Right ventricle myocardium superior (tissue), 1 donor: Measurements from ENCODE around the gene N4BP2. TPM values are rescaled to one million over a fixed set of nuclear protein-coding genes. Genes with fewer than 3 reads are reported as not detected.
"Not testable (repeated sequence)": the region's sequence is repeated elsewhere in the genome, so short reads cannot be mapped to it uniquely, and the experiment has no call there.

Experiments
- ATAC-seq: fragments of 200-7000 bp; cut with Tn5 transposase; one replicate; pipeline ENCODE4 v1.9.1; 2020; ENCODE audit warnings: mild to moderate bottlenecking; ENCODE audit not compliant: poor library complexity
- DNase-seq: peaks from one replicate; pipeline ENCODE4 v3.0.0-alpha.2; 2020
- intact Hi-C: fragments of 100-400 bp; cut with DNase I; formaldehyde crosslinking; loops from one replicate; pipeline ENCODE4 v1.11.2; 2022
- long read RNA-seq: library from polyadenylated mRNA; unstranded; transcript quantifications from one replicate; pipeline ENCODE4 v2.0.0, GENCODE V29; 2021
- total RNA-seq: library from RNA; stranded (reverse); fragmentation: NEBNext Ultra II Directional; extraction: Animal tissue kit (Norgen Biotek cat#: 25700); gene quantifications from one replicate; pipeline ENCODE4 v1.2.1, GENCODE V29; 2021
- donor health status: DM: no; HTN: yes; CAD: no; lungs with severe emphysema.

Gene N4BP2
- 3.9 TPM for total RNA-seq
- long read RNA-seq, partial matches to known transcripts, result 1 of 1 reads
- long read RNA-seq, other reads (novel, unspliced or antisense), result 0 of 1 reads

DNA sequence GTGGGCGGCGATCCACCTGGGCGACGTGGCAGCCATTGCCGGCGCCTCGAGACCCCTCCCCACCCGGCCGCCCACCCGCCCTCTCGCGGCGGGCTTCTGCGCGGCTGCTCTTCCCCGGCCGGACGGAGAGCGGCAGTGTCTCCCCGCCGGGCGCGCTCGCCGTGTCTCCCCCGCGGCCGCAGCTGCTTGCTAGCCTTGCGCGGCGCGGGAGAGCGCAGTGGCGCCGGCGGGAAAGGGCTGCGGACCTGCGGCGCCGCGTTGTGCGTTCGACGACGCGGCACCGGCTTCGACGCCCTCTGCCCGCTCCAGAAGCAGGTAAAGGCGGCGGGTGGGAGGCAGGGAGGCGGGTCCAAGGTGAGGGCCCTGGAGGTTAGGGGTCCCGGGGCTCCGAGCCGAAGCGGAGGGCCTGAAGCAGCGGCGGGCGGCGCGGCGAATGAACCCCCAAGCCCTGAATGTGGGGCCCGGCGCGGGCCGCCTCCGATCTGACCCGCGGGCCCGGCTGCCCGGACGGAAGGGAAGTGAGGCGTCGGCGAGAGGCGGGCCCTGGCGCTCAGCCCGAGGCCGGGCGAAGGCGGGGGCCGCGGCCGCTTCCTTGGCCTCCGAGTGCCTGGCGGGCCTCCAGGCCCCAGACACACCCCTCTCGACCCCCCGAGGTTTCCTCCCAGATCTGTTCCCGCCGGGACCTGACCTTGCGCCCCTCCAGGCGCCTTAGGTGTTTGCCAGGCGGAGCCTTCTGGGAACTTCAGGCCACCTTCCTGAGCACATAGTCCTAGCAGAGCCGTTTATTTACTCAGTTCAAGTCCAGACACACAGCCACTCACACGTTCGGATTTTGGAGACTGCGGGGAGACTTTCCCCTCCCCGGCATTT lies at the start of gene N4BP2:
Gene N4BP2, plus strand, starts transcription at position 135 of the 870 bp plus-strand sequence. CDS start 40,491 bp downstream, outside the sequence.
- intact Hi-C loops, result loop anchor here (5.0 kb wide), 1 partner anchor 80 kb away; the partner anchor contains the start of gene PDS5A
- peak; percentile 88 for ATAC-seq
- peak; percentile 92 for DNase-seq

DNA sequence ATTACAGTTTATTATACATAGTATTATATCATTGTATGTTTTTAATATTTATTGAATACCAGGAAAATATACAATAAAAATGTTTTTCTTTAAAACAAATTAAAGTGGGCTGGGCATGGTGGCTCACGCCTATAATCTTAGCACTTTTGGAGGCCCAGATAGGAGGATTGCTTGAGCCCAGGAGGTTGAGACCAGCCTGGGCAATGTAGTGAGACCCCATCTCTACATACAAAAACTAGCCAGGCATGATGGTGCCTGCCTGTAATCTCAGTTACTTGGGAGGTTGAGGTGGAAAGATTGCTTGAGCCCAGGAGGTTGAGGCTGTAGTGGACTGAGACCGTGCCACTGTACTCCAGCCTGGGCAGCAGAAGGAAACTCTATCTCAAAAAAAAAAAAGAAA lies 40.6 kb upstream of the N4BP2 start:
- ATAC-seq (no peak), DNase-seq (no peak)
- intact Hi-C loops, result no loop called here

DNA sequence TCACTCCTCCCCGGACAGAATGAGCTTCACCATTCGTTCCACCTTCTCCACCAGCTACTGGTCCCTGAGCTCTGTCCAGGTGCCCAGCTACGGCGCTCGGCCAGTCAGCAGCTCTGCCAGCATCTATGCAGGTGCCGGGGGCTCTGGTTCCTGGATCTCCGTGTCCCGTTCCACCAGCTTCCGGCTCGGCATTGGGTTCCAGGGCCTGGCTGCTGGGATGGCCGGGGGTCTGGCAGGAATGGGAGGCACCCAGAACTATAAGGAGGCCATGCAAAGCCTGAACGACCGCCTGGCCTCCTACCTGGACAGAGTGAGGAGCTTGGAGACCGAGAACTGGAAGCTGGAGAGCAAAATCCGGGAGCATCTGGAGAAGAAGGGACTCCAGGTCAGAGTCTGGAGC lies 36.4 kb upstream of the N4BP2 start:
- DNase-seq (no peak), ATAC-seq (no peak)
- intact Hi-C loops, result no loop called here

GRCh38 chr4:40021116-40021515 lies 35.5 kb upstream of the N4BP2 start:
- intact Hi-C loops, DNase-seq, ATAC-seq: not testable (repeated sequence)

DNA sequence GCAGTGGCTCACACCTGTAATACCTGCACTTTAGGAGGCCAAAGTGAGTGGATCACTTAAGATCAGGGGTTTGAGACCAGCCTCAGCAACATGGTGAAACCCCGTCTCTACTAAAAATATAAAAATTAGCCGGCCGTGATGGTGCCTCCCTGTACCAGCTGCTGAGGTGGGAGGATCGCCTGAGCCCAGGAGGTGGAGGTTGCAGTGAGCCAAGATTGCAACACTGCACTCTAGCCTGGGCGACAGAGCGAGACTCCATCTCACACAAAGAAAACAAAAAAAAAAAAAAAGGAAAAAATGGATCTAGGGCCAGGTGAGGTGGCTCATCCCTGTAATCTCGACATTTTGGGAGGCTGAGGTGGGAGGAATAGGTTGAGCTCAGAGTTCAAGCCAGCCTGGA lies 32.6 kb upstream of the N4BP2 start:
- DNase-seq, ATAC-seq, intact Hi-C loops: not testable (repeated sequence)

DNA sequence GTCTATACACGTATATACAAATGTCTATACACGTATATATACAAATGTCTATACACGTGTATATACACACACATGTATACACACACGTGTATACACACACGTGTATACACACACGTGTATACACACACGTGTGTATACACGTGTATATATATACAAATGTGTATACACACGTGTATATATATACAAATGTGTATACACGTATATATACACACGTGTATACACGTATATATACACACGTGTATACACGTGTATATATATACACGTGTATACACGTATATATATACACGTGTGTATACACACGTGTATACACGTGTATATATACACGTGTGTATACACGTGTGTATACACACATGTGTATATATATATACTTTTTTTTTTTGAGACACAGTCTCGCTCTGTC lies 23.9 kb upstream of the N4BP2 start:
- no peak for ATAC-seq

DNA sequence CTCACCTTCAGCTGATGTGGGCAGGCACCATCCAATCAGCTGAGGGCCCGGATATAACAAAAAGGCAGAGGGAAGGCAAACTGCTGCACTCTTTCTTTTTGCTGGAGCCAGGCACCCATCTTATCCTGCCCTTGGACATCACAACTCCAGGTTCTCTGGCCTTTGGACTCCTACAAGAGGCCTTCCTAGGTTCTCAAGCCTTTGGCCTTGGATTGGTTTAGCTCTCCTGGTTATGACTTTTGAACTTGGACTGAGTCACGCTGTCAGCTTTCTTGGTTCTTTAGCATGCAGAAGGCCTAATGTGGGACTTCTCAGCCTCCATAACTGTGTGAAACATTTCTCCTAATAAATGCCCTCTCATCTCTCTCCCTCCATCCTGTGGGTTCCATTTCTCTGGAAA lies 23.0 kb upstream of the N4BP2 start:
- no peak for ATAC-seq
- DNase-seq, result no peak
- intact Hi-C loops, result no loop called here

More for the DNA sequence above, 23.9 kb upstream of the N4BP2 start:
- DNase-seq, result no peak
- intact Hi-C loops, result no loop called here

DNA sequence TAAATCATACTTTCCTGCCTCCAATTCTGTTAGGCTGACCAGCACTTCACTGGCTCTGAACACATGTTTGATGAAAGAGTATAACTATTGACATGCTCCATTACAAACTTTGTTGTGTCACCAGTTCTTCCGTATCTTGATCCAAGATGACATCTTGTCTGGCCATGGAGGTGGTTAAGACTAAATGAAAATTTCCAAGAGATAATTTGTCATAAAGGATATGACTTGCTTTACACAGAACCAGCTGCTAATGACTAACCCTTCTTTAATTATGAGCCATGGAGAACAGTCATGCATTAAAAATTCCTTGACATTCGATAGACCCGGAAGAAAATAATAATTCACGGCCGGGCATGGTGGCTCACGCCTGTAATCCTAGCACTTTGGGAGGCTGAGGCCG lies 17.7 kb upstream of the N4BP2 start:
- intact Hi-C loops, result no loop called here
- no peak for ATAC-seq
- DNase-seq, result no peak

GRCh38 chr4:40040908-40041307 lies 15.7 kb upstream of the N4BP2 start:
- no peak for ATAC-seq

DNA sequence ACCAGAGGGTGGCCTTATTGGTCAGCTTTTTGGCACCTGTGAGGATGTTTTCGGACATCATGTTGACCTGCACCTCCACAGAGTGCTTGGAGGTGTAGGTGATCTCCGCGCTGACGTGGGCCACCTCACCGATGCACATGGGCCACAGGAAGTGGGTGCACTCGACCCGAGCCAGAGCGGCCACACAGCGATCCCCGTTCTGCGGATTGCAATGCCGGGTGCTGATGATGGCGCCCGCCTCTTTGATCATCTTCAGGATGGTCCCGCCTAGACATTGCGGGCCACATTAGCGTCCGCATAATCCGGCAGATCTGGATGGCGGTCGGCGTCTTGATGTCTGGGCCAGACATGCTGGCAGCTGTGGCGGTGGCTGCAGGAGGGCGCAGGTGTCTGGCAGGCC lies 12.9 kb upstream of the N4BP2 start:
- DNase-seq, result no peak
- intact Hi-C loops, result no loop called here
- no peak for ATAC-seq

More at GRCh38 chr4:40040908-40041307, 15.7 kb upstream of the N4BP2 start:
- intact Hi-C loops, result no loop called here
- no peak for DNase-seq

GRCh38 chr4:40046311-40046980 lies 10.2 kb upstream of the N4BP2 start:
- ATAC-seq, result peak; percentile 64
- DNase-seq, result no peak
- intact Hi-C loops, result no loop called here

DNA sequence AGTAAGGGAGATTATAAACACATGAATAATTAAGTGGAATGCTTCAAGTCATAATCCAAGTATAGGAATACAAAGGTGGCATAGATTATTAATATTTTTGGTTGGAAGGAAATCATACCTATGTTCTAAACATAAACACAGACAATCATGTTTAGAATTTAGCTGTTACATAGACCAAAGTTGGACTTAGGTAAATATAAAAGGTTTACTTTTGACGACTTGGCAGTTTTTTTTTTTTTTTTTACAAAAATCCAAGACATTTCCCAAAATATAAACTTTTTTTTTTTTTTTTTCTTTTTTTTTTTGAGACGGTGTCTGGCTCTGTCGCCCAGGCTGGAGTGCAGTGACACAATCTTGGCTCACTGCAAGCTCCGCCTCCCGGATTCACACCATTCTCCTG lies 3.5 kb upstream of the N4BP2 start:
- ATAC-seq (no peak), DNase-seq (no peak)
- intact Hi-C loops, result no loop called here

- ATAC-seq (no peak), DNase-seq (no peak)
- intact Hi-C loops, result loop anchor here (5.0 kb wide), 1 partner anchor 78 kb away; the partner anchor contains the start of gene PDS5A
Observed at GRCh38 chr4:40055511-40055862, 1.2 kb upstream of the N4BP2 start.

DNA sequence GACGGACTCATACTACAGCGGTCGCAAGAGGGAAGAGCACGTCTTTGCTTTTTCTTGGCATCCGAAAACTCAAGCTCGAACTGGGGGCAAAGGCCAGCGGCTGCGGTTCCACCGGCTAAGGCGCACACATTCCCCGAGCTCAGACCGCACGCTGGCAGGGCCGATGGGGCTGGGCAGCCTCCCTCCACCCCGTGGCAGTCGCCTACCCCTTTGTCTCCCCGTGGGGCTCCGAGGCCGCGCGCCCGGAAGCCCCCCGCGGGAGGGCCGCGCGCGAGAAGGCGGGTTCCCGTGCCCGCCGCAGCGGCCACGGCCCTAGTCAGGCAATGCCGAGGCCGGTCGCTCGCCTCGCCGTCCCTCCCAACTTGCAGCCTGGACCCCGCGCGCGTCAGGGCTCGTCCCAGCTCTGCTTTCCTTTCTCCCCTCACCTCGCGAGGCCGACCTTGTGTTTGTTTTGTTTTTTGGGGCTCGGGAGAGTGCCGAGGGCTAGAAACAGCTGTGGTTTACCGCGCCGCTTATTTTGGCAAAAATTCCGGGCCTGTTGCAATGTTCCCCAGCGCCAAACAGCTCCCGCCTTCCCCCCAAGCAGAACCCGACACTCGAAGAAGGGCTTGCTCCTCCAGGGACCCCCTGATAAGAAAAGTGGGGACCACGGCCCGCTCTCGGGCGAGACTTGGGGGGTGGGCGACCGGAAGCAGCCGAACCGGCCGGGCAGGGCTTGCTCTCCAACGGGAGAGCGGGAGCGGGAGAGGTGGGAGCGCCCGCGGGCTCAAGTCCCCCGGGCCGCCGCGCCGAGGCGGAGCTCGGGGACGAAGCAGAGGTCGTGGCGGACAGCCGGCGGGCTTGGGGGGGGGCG lies 561 bp upstream of the N4BP2 start:
- ATAC-seq, result peak; percentile 57
- peak; percentile 80 for DNase-seq
- intact Hi-C loops, result loop anchor here (5.0 kb wide), 1 partner anchor 79 kb away; the partner anchor contains the start of gene PDS5A

- DNase-seq, result peak; percentile 51
- peak; percentile 75 for ATAC-seq
- intact Hi-C loops, result loop anchor here (5.0 kb wide), 1 partner anchor 80 kb away; the partner anchor contains the start of gene PDS5A
Observed at GRCh38 chr4:40057586-40058091, 989 bp downstream of the N4BP2 start.

DNA sequence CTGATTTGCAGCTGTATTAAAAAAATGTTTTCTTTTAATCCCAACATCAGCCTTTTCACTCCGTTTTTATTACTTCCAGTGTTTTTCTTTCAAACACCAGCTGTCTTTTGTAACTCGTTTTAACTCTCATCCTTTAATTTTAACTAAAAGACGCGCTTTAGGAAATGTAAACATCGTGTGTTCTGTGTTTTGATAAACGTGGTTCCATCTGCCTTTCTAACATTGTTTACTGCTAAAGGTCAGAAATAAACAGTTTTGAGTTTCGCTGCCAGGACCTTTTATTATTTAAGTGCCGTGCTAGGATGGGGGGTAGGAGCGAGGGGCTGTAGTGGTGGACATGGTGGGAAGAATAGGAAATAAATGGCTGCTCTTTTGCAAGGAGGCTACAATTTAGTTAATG lies 1.5 kb downstream of the N4BP2 start:
- no peak for DNase-seq
- ATAC-seq, result no peak
- intact Hi-C loops, result loop anchor here (5.0 kb wide), 1 partner anchor 81 kb away; the partner anchor contains the start of gene PDS5A

- no peak for DNase-seq
- intact Hi-C loops, result loop anchor here (5.0 kb wide), 1 partner anchor 82 kb away; the partner anchor contains the start of gene PDS5A
- ATAC-seq, result no peak
Observed at GRCh38 chr4:40058854-40059253, 2.2 kb downstream of the N4BP2 start.

DNA sequence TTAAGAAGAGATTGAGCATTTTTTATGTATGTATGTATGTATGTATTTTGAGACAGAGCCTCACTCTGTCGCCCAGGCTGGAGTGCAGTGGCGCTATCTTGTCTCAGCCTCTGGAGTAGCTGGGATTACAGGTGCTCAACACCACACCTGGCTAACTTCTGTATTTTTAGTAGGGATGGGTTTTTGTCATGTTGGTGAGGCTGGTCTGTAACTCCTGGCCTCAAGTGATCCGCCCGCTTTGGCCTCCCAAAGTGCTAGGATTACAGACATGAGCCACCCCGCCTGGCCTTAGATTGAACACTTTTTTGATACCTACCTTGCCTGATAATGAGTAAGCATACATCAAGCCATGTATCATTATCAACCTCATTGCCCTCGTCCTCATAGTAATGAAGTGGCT lies 2.7 kb downstream of the N4BP2 start:
- DNase-seq (no peak), ATAC-seq (no peak)
- intact Hi-C loops, result loop anchor here (5.0 kb wide), 1 partner anchor 82 kb away; the partner anchor contains the start of gene PDS5A
